IPS-11a (cell line): Measurements from ENCODE around the gene CLCN5.
A peak's percentile ranks its signal among the peaks of the same experiment; 100 is the strongest.
"Not testable (repeated sequence)": the region's sequence is repeated elsewhere in the genome, so short reads cannot be mapped to it uniquely, and the experiment has no call there.

Experiments used
- H3K4me3 ChIP-seq: one replicate; pipeline ENCODE4 v1.5.1; 2013; ENCODE audit warnings: low read depth, low read length, control low read depth

The CLCN5 gene

DNA sequence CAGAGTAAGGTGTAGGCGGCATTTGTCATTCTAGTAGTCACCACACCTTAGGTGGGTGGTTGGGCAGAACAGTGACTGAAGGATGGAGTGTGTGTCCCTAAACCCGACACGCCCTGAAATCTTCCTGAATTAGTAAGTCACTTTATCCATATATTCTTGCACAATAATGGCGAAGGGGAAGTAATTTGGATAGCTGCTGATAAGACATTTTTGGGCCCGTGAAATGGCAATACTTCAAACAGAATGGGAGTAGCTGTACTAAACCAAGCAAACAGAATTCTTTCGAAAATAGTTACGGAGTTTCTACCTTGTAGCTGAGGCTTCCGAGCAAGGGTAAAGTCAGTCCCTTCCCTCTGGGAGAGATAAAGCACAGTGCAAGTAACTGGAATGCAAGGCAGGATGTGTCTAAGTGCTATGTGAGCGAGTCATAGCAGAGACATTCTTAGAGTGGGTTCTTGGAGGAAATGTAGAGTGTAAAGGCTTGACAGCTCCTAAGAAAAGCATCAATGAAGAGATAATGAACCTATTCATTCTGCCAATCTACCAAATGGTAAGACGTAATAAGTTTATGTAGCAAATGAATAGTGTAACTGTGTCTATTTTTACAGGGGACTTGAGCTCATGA, 72.8 kb downstream of the CLCN5 start:
- H3K4me3 ChIP-seq, result no peak overlapping the region

DNA sequence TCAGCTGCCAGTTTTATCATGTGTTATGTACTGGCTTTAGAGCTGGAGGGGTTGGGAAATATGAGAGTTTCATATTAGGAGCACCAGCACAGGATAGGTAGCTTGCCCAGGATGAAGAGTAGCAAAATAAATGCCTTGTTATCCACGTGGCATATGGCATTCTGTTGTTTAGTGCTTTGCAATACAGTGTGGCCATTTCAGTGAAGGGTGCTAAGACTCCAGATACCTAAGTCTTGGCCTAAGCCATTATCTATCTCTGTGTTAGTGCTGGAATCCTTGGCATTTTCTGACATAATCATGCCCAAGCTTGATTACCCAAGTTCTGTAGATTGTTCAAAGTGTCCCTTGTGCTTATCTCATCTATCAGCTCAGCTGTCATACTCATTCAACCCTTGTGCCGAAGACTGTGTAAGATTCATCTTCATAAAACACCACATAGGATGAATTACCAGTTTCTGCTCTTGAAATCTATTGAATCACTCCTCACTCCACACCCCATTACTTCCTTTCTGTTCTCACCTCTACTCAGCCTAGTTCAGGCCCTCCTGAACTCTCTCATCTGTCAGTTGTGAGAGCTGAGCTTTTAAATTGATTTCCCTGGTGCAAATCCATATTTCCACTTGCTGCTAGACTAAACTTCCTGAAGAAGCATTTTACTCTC, 73.5 kb downstream of the CLCN5 start:
- no peak overlapping the region for H3K4me3 ChIP-seq

DNA sequence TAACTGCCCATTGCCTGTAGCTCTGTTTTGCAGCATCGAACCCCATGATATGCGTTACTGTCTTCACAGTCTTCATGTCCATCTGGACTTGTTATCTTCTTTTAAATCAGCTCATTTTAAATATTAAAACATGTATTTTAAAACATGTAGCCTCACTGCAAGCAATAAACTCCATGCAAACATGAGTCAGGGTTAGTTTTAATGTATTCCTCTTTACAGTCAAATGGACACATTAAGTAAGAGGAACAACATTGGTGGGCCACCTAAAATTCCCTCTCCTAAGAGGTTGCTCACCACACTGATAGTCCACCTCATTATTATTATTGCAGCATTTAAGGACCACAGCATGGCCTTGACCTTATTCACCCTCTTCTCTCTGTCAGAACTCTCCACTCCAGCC, 74.1 kb downstream of the CLCN5 start:
- H3K4me3 ChIP-seq, result no peak overlapping the region

DNA sequence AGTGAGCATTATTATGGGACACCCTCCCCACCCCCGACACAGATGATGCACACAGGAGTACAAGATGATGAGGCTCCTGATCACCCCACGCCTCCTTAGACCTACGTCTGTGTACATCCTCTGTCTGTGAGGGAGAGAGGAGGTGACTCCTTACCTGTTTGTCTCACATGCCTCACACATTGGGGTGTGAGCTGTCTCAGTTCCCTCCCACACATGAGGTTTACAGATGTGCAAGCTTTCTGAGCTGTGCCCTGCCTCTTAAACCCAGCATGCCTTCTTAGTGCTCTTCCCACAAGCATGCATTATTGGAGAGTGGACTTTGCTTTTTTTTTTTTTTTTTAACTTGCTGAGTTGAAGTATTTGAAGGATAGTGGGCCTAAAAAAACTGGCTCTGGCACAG, 76.7 kb downstream of the CLCN5 start:
- H3K4me3 ChIP-seq, result no peak overlapping the region

DNA sequence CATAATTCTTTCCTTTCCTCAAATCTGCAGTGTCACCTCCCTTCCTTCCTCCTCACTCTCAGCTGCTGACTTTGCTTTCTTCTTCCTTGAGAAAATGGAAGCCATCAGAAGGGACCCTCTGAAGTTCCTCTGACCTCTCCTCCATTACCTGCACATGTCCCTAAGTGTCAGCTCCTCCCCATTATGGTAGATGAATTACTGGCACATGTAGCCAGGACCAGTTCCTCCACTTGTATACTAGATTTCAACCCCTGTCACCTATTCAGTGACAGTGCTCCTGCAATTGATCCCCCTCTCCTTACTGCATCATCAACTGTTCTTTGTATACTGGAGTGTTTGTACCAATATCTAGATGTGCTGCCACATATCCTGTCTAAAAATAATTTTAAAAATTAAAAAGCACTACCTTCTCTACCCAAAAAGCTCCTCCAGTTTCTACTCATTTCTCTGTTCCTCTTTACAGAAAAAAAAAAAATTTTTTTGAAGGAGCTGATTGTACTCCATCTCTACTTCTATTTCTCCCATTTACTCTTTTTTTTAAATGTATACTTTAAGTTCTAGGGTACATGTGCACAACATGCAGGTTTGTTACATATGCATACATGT, 78.6 kb downstream of the CLCN5 start:
- H3K4me3 ChIP-seq, result no peak overlapping the region

DNA sequence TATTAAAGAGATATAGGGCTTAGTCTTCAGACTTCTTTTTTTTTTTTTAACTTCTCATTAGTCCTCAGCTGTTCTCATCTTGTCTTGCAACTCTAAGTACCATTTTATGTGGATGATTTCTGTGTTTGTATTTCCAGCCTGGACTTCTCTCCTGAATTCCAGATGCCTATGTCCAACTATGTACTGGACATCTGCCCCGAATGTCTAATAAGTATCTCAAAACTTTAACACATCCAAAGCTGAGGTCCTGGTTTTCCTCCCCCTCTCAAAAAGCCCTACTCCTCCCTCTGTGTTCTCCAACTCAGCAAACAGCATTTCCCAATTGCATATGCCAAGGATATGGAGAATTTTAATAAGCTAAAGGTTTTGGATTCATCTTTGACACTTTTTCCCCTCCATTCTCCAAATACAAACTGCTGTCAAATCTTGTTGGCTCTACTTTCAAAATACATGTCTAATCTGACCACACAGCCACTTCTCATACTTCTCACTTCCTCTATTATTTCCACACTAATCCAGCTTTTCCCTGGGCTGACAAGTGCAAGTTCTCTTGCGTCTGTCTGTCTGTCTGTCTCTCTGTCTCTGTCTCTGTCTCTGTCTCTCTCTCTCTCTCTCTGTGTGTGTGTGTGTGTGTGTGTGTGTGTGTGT, 79.8 kb downstream of the CLCN5 start:
- H3K4me3 ChIP-seq, result no peak overlapping the region

DNA sequence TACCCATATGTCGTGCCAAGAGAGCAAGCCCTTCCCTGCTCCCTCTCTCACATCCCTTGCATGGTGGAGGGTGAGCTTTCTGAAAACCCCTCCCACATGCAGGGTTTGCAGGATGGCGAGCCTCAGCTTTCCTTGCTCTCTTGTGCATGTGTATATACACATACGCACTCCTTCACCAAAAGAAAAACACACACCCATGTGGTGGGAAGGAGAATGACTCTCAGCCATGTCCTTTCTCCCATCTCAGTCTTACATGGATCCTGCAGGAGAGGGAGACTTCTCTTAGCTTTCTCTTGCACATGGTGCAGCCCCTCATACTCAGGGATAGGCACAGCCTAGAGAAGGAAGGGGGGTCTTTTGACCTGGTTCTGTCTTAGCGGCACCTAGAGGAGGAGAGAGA, 81.1 kb downstream of the CLCN5 start:
- H3K4me3 ChIP-seq, result no peak overlapping the region

DNA sequence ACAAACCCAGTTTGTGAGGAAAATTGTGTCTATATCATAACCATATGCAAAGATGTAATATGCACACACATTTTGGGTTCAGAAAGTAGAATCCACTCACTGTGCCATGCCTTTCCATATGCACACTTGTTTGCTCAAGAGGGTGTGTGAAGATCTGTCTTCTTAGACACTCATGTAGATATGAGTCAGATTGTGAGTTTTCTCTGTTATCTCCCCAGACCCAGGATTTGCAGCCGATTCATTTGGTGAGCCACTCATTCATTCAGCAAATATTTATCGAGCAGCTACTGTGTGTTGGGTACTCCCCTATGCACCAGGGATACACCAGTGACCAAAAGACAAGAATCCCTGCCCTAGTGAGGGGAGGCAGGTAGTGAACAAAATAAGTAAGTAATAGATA, 81.5 kb downstream of the CLCN5 start:
- H3K4me3 ChIP-seq, result no peak overlapping the region

DNA sequence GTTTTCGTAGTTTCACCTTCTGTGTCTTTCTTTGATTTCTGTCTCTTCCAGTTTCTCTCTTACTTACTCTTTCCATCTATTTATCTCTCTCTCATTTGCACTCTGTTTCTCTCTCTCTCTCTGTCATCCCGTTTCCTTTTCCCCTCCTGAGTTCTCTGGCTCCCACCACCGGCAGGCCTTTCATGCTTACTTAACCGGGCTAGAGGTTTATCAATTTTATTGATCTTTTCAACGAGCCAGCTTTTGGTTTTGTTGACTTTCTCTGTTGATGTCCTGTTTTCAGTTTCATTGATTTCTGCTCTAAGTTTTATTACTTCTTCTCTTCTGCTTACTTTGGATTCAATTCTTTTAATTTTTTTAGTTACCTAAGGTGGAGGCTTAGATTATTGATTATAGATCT, 103.2 kb downstream of the CLCN5 start:
- not testable (repeated sequence) for H3K4me3 ChIP-seq

DNA sequence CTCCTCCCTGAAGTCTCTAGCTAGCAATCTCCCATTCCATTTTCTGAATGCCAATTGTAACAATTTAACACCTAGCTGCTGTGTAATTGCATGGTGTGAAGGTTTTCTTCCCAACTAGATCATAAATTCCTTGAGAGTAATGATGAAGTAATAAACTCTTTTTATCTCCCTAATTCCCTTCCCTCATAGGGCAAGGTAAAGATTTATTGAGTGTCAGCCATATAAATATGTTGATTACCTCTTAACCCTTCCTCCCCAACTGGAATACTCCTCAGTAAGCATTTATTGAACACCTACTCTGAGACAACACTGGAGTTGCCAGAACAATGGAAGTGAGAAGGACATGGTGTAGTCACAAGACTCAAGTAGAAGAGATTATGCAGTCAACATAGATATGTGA, 112.7 kb downstream of the CLCN5 start:
- H3K4me3 ChIP-seq, result no peak overlapping the region

DNA sequence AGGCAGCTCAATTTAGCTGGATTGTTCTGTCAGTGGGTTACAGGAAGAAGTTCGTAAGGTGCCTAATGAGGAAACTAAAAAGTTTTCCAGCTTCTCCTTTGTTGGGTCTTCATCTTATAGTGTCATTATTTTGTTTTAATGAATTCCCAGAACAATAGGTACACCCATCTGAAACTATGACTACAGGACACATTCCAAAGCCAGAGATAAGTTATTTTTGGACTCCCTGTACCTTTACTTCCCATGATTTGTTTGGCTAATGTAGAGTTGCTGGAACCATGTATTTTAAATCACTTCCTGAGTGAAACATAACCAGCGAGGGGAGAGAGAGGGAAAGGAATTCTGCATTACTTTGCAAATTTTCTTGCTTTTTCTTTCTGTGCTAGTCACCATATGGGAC, 114.0 kb downstream of the CLCN5 start:
- no peak overlapping the region for H3K4me3 ChIP-seq

DNA sequence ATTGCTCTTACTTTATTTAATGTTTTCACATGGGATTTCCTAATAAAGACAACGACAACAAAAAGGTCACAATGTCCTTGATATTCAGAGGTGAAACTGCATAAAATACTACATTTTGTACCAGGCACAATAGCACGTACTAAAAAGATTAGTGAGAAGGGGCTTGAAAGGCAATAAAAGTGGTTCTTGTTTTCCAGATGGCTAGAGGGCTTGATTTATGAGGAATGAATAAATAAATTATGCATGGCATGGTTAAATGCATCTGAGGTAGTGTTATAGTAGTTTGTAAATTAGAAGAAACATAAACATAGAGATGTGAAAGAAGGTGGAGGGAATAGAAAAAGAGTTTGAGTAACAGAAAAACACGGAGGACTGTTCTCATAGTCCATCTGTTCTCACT, 123.4 kb downstream of the CLCN5 start:
- H3K4me3 ChIP-seq, result no peak overlapping the region

DNA sequence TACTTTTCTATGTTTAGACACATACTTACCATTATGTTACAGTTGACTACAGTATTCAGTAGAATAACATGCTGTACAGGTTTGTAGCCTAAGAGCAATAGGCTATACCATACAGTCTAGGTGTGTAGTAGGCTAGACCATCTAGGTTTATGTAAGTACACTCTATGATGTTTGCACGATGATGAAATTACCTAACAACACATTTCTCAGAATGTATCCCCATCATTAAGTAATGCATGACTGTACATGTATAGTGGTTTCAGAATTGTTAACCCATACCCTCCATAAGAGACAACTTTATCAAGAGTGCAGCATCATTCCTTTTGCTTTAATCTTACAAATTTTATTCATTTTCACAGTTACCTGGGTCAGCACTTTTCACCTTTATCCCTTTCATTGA, 126.8 kb downstream of the CLCN5 start:
- H3K4me3 ChIP-seq, result no peak overlapping the region

DNA sequence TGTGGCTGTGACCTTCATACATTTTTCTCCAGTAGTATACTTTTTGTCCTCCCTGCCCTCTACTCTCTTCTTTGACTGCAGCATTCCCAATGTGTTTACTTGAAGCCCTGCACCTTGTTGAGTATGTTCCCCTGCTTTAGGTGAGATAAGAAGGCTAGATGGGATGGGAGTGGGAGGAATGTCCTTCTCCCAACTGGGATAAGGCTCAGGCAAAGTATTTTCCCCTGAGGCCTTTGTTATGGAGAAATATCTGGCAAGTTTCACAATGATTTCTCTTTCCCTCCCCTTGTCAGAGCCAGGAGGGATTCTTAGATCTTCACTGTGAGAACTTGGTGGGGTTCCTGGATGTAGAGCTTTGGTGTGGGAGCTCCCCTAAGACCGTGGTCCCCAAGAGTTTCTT, 131.8 kb downstream of the CLCN5 start:
- no peak overlapping the region for H3K4me3 ChIP-seq

DNA sequence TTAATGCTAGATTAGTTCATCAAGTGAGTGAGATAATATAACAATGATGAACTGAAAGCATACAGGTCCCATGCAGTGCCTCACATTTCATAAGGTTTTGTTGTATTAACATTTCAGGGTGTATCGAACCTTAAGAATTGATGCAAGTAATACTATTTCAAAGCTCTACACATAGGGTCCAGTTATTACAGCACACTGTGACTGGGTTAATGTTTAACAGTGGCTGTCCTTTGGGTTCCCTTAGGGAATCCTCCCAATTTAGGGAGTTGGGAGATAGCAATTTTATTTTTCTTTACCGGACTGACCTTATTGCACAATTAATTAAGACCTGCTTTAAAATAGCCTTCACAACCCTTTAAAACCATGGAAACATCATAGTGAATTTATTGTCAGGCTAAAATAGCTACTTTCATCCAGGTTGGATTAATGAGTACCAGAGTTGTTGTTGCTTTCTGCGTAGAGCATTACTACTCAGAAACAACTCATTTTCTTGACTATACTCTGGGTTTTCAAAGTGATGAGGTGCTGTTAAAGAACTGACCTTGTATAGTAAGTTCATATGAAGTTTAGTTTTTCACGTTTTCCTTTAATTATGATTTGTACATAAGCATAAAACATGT, 144.0 kb downstream of the CLCN5 start:
- H3K4me3 ChIP-seq, result no peak overlapping the region

DNA sequence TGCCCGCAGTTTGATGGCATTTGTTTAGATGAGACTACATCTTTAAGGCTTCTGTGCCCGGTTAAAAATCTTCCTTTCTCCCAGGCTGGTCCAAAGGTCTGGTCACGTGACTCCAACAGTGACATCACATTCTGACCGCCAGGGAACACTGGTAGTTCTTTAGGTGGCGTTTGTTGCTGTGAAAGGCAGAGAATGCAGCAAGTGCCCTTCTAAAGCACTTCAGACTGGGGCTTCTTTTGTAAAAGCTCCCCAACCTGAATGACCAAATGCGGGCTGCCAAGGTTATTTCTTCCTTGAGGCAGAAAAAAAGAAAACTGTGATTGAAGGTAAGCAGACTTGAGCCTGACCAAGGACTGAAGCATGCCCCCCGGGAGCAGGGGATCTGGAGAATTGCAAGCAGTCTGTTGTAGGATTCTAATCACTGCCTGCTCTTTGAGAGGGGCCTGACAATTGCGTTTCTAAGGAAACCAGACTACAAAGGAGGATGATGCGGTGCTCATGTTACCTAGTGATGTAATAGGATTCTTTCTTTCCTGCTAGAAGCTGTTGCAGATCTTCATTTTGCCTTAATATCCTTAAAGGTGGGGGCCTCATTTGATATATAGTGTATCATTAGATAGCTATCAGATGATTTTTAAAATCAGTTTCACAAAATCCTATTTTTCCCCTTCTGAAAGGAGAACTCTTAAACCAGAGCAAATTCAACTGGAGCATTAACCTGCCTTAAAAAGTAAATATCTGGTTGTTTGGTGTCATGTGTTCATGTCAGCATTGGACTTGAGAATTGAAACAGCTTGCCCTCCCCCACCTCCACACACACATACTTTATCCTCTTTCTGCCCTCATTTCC, 145.3 kb downstream of the CLCN5 start:
- H3K4me3 ChIP-seq, result peak overlapping the region; percentile 1

DNA sequence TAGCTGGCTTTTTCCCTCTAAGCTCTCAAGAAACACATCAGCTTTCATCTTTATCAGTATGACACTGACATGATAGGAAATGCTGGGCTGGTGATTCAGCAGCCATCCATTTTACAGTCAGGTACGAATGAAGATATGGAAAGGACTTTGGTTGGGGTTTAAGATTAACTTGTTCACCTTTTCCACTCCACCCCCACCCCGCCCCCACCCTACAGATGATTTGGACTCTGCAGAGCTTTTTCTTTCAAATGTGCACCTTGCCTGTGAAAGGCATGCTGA, 145.8 kb downstream of the CLCN5 start:
- no peak overlapping the region for H3K4me3 ChIP-seq

DNA sequence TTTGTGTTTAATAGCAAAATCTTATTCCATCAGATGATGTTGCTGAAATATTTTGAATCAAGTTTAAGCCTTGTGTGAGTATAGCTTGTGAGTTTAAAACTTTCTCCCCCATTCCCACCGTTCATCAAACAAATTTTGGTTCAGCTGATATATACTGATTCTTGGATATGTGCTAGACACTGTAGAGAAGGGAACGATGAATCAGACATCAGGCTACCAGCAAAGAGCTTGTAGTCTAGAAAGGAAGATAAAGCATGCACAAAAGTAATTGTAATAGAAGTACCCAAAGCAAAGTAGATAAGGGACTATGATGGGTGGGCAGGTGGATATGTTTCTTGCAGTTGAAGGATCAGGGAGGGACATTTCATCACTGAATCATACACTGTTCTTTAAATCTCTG, 146.5 kb downstream of the CLCN5 start:
- no peak overlapping the region for H3K4me3 ChIP-seq

DNA sequence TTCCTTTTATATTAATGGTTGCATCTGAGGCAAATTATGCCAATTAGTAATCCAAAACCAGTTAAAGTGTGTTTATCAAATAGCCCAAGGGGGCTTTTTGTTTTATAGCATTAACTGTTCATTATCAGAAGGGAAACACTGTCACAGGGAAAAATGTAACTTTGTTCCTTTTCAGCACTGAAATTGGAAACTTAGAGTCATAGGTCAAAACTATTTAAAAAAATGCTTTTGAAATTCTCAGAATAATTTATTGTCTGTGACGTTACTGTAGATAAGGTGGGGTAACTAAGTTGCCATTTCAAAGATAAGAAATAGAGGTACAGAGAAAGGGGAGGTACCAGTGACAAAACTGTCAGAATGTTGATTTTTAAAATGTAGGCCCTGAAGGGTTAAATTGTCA, 149.1 kb downstream of the CLCN5 start:
- no peak overlapping the region for H3K4me3 ChIP-seq

DNA sequence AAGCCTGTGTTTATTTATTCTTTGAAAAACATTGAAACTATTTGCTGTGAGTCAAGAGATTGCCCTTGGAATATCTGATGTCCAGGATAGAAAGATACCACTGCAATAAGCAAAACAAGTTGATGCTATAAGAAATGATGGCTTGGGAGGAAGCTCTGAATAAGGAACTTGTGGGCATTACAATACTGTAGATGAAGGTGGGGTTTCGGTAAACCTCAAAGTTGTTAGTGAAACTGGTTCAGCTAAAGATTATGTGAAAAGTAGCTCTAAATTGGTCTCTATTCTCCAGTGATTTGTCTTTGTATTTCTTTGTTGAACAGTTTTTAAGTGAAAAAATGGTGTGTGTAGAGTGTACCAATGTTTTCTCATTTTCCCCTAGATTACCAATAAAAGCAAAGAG, 149.7 kb downstream of the CLCN5 start:
- no peak overlapping the region for H3K4me3 ChIP-seq

DNA sequence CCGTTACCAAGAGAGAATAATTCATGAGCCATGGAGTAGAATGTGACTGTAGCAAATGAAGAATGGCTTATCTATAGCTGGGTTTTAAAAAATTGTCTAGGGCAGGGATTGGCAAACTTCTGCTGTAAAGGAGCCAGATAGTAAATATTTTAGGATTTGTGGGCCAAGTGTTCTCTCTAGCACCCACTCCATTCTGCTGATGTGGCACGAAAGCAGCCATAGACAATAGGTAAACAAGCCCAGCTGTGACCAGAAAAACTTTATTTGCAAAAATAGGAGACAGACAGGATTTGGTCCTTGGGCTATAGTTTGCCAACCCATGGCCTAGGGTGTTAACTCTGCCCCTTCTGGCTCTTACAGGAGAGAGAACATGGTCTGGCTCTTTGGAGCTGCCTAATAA, 151.2 kb downstream of the CLCN5 start:
- no peak overlapping the region for H3K4me3 ChIP-seq
